ENCODE data around the gene PSMD4. TPM values are rescaled to one million over a fixed set of nuclear protein-coding genes. Genes with fewer than 3 reads are reported as not detected.
A peak's percentile ranks its signal among the peaks of the same experiment; 100 is the strongest.

PSMD4 gene
- total RNA-seq, 1 donor from 2014 or later: 201 TPM

- intact Hi-C loops (cut with micrococcal nuclease): no loop called here
- H3K36me3 Mint-ChIP-seq (ENCODE audit: low read depth): peaks cover 78% of the 10 kb centered on the region
- peak overlapping the region; percentile 27 for H3K27ac Mint-ChIP-seq
- no peak for DNase-seq
- TF ChIP-seq CTCF (IDR thresholded peaks at IDR 0.05): no peak
- ChIA-PET POLR2A (interaction anchor here (1.6 kb wide), 1 partner anchor 10 kb away, joined by 6 read pairs; no protein-coding TSS in a partner anchor), CTCF (no interaction called here)
- no peaks in the 10 kb centered on the region for H3K9me3 Mint-ChIP-seq
- H3K4me3 Mint-ChIP-seq: no peak overlapping the region
- no peak for ATAC-seq (ENCODE audit: low read depth)
- peaks cover 34% of the 10 kb centered on the region for H3K4me1 Mint-ChIP-seq
- no peaks in the 10 kb centered on the region for H3K27me3 Mint-ChIP-seq
Observed at GRCh38 chr1:151287767-151288500, 33.4 kb downstream of the PSMD4 start.

GRCh38 chr1:151288502-151288901 lies 34.0 kb downstream of the PSMD4 start:
- no peak overlapping the region for H3K4me3 Mint-ChIP-seq
- H3K27ac Mint-ChIP-seq: peak overlapping the region; percentile 27
- H3K36me3 Mint-ChIP-seq (ENCODE audit: low read depth): peaks cover 81% of the 10 kb centered on the region
- no peak for DNase-seq
- POLR2A ChIA-PET: interaction anchor here (1.6 kb wide), 1 partner anchor 11 kb away, joined by 6 read pairs; no protein-coding TSS in a partner anchor
- CTCF ChIA-PET: no interaction called here
- intact Hi-C loops (cut with micrococcal nuclease): no loop called here
- no peaks in the 10 kb centered on the region for H3K9me3 Mint-ChIP-seq
- H3K27me3 Mint-ChIP-seq: no peaks in the 10 kb centered on the region
- peaks cover 30% of the 10 kb centered on the region for H3K4me1 Mint-ChIP-seq
- no peak for ATAC-seq (ENCODE audit: low read depth)
- no peak for TF ChIP-seq CTCF (IDR thresholded peaks at IDR 0.05)

GRCh38 chr1:151289080-151289935 lies 34.8 kb downstream of the PSMD4 start:
- H3K36me3 Mint-ChIP-seq (ENCODE audit: low read depth): peaks cover 89% of the 10 kb centered on the region
- no peak for ATAC-seq (ENCODE audit: low read depth)
- H3K27me3 Mint-ChIP-seq: no peaks in the 10 kb centered on the region
- intact Hi-C loops (cut with micrococcal nuclease): no loop called here
- TF ChIP-seq CTCF (IDR thresholded peaks at IDR 0.05): no peak
- no peak overlapping the region for H3K4me3 Mint-ChIP-seq
- H3K4me1 Mint-ChIP-seq: peaks cover 23% of the 10 kb centered on the region
- H3K27ac Mint-ChIP-seq: peak overlapping the region; percentile 27
- CTCF ChIA-PET: no interaction called here
- POLR2A ChIA-PET: interaction anchor here (0.5 to 1.6 kb wide), 3 partner anchors 12 to 1138 kb away, joined by 3 to 8 read pairs (median 6); partner anchors contain the start of gene PI4KB
- no peak for DNase-seq
- H3K9me3 Mint-ChIP-seq: no peaks in the 10 kb centered on the region

GRCh38 chr1:151289991-151290708 lies 35.6 kb downstream of the PSMD4 start:
- no peaks in the 10 kb centered on the region for H3K27me3 Mint-ChIP-seq
- peaks cover 93% of the 10 kb centered on the region for H3K36me3 Mint-ChIP-seq (ENCODE audit: low read depth)
- ChIA-PET POLR2A (interaction anchor here (1.0 to 1.6 kb wide), 2 partner anchors 12 to 37 kb away, joined by 3 to 6 read pairs; partner anchors contain the start of gene PI4KB), CTCF (no interaction called here)
- no peak overlapping the region for H3K4me3 Mint-ChIP-seq
- H3K9me3 Mint-ChIP-seq: no peaks in the 10 kb centered on the region
- H3K27ac Mint-ChIP-seq: no peak overlapping the region
- ATAC-seq (ENCODE audit: low read depth) (no peak), DNase-seq (no peak)
- intact Hi-C loops (cut with micrococcal nuclease): no loop called here
- TF ChIP-seq CTCF (IDR thresholded peaks at IDR 0.05): no peak
- peaks cover 16% of the 10 kb centered on the region for H3K4me1 Mint-ChIP-seq
